Thyroid gland (tissue), 4 donors: Measurements from ENCODE around the gene BRDT.

Source experiments
- POLR2A ChIP-seq, 2 donors: fragments of 450-650 bp; IDR thresholded peaks; one replicate each; pipeline ENCODE4 v1.6.1; 2017; ENCODE audit warnings: antibody characterized with exemption in 2 of 2, mild to moderate bottlenecking in 2 of 2, moderate library complexity in 1 of 2
- TF ChIP-seq, protein P1 (sequence below), 6 experiments: fragments of 200-600 bp in 3 of 6; fragments of 450-650 bp in 3 of 6; sonication (generic) in 3 of 6; IDR thresholded peaks; one replicate each; pipeline ENCODE4 v1.5.1; 2016 to 2019; ENCODE audit warnings: antibody characterized with exemption in 6 of 6, mild to moderate bottlenecking in 2 of 6, inconsistent platforms in 1 of 6, moderate library complexity in 1 of 6

GRCh38 chr1:91924146-91924545 lies 25.1 kb upstream of the BRDT start:
- TF ChIP-seq, protein P1, sequence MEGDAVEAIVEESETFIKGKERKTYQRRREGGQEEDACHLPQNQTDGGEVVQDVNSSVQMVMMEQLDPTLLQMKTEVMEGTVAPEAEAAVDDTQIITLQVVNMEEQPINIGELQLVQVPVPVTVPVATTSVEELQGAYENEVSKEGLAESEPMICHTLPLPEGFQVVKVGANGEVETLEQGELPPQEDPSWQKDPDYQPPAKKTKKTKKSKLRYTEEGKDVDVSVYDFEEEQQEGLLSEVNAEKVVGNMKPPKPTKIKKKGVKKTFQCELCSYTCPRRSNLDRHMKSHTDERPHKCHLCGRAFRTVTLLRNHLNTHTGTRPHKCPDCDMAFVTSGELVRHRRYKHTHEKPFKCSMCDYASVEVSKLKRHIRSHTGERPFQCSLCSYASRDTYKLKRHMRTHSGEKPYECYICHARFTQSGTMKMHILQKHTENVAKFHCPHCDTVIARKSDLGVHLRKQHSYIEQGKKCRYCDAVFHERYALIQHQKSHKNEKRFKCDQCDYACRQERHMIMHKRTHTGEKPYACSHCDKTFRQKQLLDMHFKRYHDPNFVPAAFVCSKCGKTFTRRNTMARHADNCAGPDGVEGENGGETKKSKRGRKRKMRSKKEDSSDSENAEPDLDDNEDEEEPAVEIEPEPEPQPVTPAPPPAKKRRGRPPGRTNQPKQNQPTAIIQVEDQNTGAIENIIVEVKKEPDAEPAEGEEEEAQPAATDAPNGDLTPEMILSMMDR (IDR thresholded peaks at IDR 0.05), result no peak
- no peak for TF ChIP-seq POLR2A (IDR thresholded peaks at IDR 0.05)
